Endothelial cell (in vitro differentiated cells): ENCODE measurements around the gene NPIPB12. TPM values are rescaled to one million over a fixed set of nuclear protein-coding genes. Genes with fewer than 3 reads are reported as not detected.
"Not testable (repeated sequence)": the region's sequence is repeated elsewhere in the genome, so short reads cannot be mapped to it uniquely, and the experiment has no call there.

Experiments
- DNase-seq: peaks from one replicate; pipeline ENCODE4 v3.0.0; 2021; ENCODE audit warnings: low spot score
- H3K27ac Mint-ChIP-seq: one replicate; pipeline ENCODE4 v1.8.0; 2021; ENCODE audit warnings: mixed read lengths, inconsistent platforms; ENCODE audit not compliant: unreplicated experiment
- H3K27me3 Mint-ChIP-seq: one replicate; pipeline ENCODE4 v1.8.0; 2021; ENCODE audit warnings: mild to moderate bottlenecking, moderate library complexity, mixed read lengths, inconsistent platforms; ENCODE audit not compliant: unreplicated experiment
- H3K36me3 Mint-ChIP-seq: one replicate; pipeline ENCODE4 v1.8.0; 2021; ENCODE audit warnings: mild to moderate bottlenecking, low read depth, mixed read lengths, inconsistent platforms; ENCODE audit not compliant: unreplicated experiment
- H3K4me1 Mint-ChIP-seq: one replicate; pipeline ENCODE4 v1.8.0; 2021; ENCODE audit warnings: mild to moderate bottlenecking, mixed read lengths, inconsistent platforms; ENCODE audit not compliant: unreplicated experiment
- H3K4me3 Mint-ChIP-seq: one replicate; pipeline ENCODE4 v1.8.0; 2021; ENCODE audit warnings: mild to moderate bottlenecking, mixed read lengths, inconsistent platforms; ENCODE audit not compliant: unreplicated experiment
- H3K9me3 Mint-ChIP-seq: one replicate; pipeline ENCODE4 v1.8.0; 2021; ENCODE audit warnings: mixed read lengths, inconsistent platforms; ENCODE audit not compliant: unreplicated experiment
- long read RNA-seq: library from polyadenylated mRNA; unstranded; transcript quantifications from one replicate; pipeline ENCODE4 v2.0.0, GENCODE V29; 2020; ENCODE audit not compliant: unreplicated experiment
- total RNA-seq: library from RNA; stranded (reverse); fragmentation: NEBNext Ultra II Directional; extraction: Animal tissue kit (Norgen Biotek cat#: 25700); gene quantifications from one replicate; pipeline ENCODE4 v1.2.1, GENCODE V29; 2021; ENCODE audit not compliant: unreplicated experiment

Gene NPIPB12
- total RNA-seq, result 72.6 TPM
- long read RNA-seq, result 0 reads

GRCh38 chr16:29506308-29506707 lies at the start of gene NPIPB12:
NPIPB12 (minus strand) TSS chr16:29506408.
- not testable (repeated sequence) for H3K27ac Mint-ChIP-seq, H3K9me3 Mint-ChIP-seq, DNase-seq, H3K4me1 Mint-ChIP-seq, H3K4me3 Mint-ChIP-seq, H3K36me3 Mint-ChIP-seq, H3K27me3 Mint-ChIP-seq

- not testable (repeated sequence) for H3K9me3 Mint-ChIP-seq, H3K4me1 Mint-ChIP-seq, H3K4me3 Mint-ChIP-seq, H3K27ac Mint-ChIP-seq, H3K36me3 Mint-ChIP-seq, DNase-seq, H3K27me3 Mint-ChIP-seq
Observed at GRCh38 chr16:29521520-29521919, 15.3 kb upstream of the NPIPB12 start.

- H3K27ac Mint-ChIP-seq, H3K9me3 Mint-ChIP-seq, H3K4me1 Mint-ChIP-seq, H3K4me3 Mint-ChIP-seq, H3K27me3 Mint-ChIP-seq, H3K36me3 Mint-ChIP-seq: not testable (repeated sequence)
- DNase-seq, result peak; percentile 1
Observed at GRCh38 chr16:29482276-29482675, 23.9 kb downstream of the NPIPB12 start.

GRCh38 chr16:29472065-29472464 lies 34.1 kb downstream of the NPIPB12 start:
- not testable (repeated sequence) for DNase-seq, H3K36me3 Mint-ChIP-seq, H3K27me3 Mint-ChIP-seq, H3K4me3 Mint-ChIP-seq, H3K9me3 Mint-ChIP-seq, H3K4me1 Mint-ChIP-seq, H3K27ac Mint-ChIP-seq

GRCh38 chr16:29469660-29470059 lies 36.5 kb downstream of the NPIPB12 start:
- DNase-seq, result peak; percentile 1
- H3K4me3 Mint-ChIP-seq, H3K36me3 Mint-ChIP-seq, H3K9me3 Mint-ChIP-seq, H3K27me3 Mint-ChIP-seq, H3K27ac Mint-ChIP-seq, H3K4me1 Mint-ChIP-seq: not testable (repeated sequence)

GRCh38 chr16:29467654-29468366 lies 38.4 kb downstream of the NPIPB12 start:
- not testable (repeated sequence) for H3K36me3 Mint-ChIP-seq, H3K27me3 Mint-ChIP-seq, H3K27ac Mint-ChIP-seq, H3K4me1 Mint-ChIP-seq, DNase-seq, H3K4me3 Mint-ChIP-seq, H3K9me3 Mint-ChIP-seq

- not testable (repeated sequence) for H3K9me3 Mint-ChIP-seq, H3K4me1 Mint-ChIP-seq, H3K4me3 Mint-ChIP-seq, H3K27ac Mint-ChIP-seq, DNase-seq, H3K27me3 Mint-ChIP-seq, H3K36me3 Mint-ChIP-seq
Observed at GRCh38 chr16:29466904-29467303, 39.3 kb downstream of the NPIPB12 start.

GRCh38 chr16:29465985-29466824 lies 40.0 kb downstream of the NPIPB12 start:
- not testable (repeated sequence) for H3K4me3 Mint-ChIP-seq

GRCh38 chr16:29460647-29461030 lies 45.6 kb downstream of the NPIPB12 start:
- H3K36me3 Mint-ChIP-seq, H3K4me3 Mint-ChIP-seq, H3K4me1 Mint-ChIP-seq, H3K9me3 Mint-ChIP-seq, DNase-seq, H3K27ac Mint-ChIP-seq, H3K27me3 Mint-ChIP-seq: not testable (repeated sequence)

More at GRCh38 chr16:29465985-29466824, 40.0 kb downstream of the NPIPB12 start:
- H3K9me3 Mint-ChIP-seq, H3K36me3 Mint-ChIP-seq, H3K4me1 Mint-ChIP-seq, H3K27ac Mint-ChIP-seq, H3K27me3 Mint-ChIP-seq, DNase-seq: not testable (repeated sequence)

- not testable (repeated sequence) for H3K9me3 Mint-ChIP-seq, H3K27me3 Mint-ChIP-seq, H3K4me3 Mint-ChIP-seq, H3K36me3 Mint-ChIP-seq, H3K27ac Mint-ChIP-seq, DNase-seq, H3K4me1 Mint-ChIP-seq
Observed at GRCh38 chr16:29459706-29460646, 46.2 kb downstream of the NPIPB12 start, which contains the start of gene SULT1A4. SULT1A4 (plus strand) TSS chr16:29459913; CDS start chr16:29461386, 1,473 bp downstream.

GRCh38 chr16:29457660-29458059 lies 48.5 kb downstream of the NPIPB12 start:
- not testable (repeated sequence) for DNase-seq, H3K9me3 Mint-ChIP-seq, H3K4me3 Mint-ChIP-seq, H3K27me3 Mint-ChIP-seq, H3K4me1 Mint-ChIP-seq, H3K27ac Mint-ChIP-seq, H3K36me3 Mint-ChIP-seq
